Hematopoietic multipotent progenitor cell treated with erythropoietin and hydrocortisone succinate and interleukin-3 and kit ligand, for 8 days (in vitro differentiated cells): Measurements from ENCODE around the gene IL33.

Experiments
- DNase-seq: peaks from one replicate; pipeline ENCODE4 v3.0.0-alpha.2; 2015

Gene IL33

GRCh38 chr9:6305954-6306563 lies 90.5 kb downstream of the IL33 start:
- DNase-seq = peak; percentile 44
